Measurements from ENCODE around the gene NLE1.
A peak's percentile ranks its signal among the peaks of the same experiment; 100 is the strongest.
"Not testable (repeated sequence)": the region's sequence is repeated elsewhere in the genome, so short reads cannot be mapped to it uniquely, and the experiment has no call there.

NLE1 gene

GRCh38 chr17:35104844-35105450 lies 37.2 kb downstream of the NLE1 start:
- Histone ChIP-seq H3K36me3 (ENCODE audit: control insufficient read depth in 1 of 2, insufficient read depth in 2 of 2, low read length in 2 of 2) (peaks cover 16 to 40% of the 10 kb centered on the region in 2 donors), H3K9me3 (ENCODE audit: control insufficient read depth in 1 of 2, low read length in 2 of 2) (no peaks in the 10 kb centered on the region), H3K9ac (ENCODE audit: low read depth in 1 of 2, low read length in 2 of 2) (no peak overlapping the region), H3K27ac (ENCODE audit: low read depth, low read length) (no peak overlapping the region), H3K4me3 (ENCODE audit: low read depth in 1 of 2, low read length in 2 of 2) (no peak overlapping the region), H3K27me3 (ENCODE audit: control insufficient read depth in 1 of 2, insufficient read depth in 2 of 2, low read length in 2 of 2) (no peaks in the 10 kb centered on the region), H3K4me1 (ENCODE audit: control insufficient read depth in 1 of 2, insufficient read depth in 2 of 2, low read length in 2 of 2) (no peaks in the 10 kb centered on the region)

DNA sequence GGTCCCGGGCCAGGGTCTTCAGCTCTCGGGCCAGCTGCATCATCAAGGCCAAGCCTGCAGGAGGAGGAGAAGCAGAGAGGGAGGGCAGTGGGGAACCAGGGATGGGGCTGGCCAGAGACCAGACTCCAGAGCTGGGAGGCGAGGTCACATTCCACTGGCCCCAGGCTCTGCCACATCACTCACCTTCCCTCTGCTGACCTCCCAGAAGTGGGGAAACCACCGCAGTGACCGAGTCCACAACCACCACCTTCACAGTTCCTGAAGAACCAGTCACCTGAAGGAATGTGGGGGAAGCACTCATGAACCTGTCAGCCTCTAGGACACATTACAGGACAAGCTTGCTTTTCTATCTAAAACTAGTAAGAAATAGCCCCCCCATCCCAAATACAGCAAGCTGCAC lies 38.8 kb downstream of the NLE1 start:
- H3K9me3 ChIP-seq (ENCODE audit: control insufficient read depth in 1 of 2, low read length in 2 of 2), result no peaks in the 10 kb centered on the region
- H3K27ac ChIP-seq (ENCODE audit: low read depth, low read length), result no peak overlapping the region
- H3K9ac ChIP-seq (ENCODE audit: low read depth in 1 of 2, low read length in 2 of 2), result no peak overlapping the region
- H3K4me3 ChIP-seq (ENCODE audit: low read depth in 1 of 2, low read length in 2 of 2), result no peak overlapping the region
- H3K4me1 ChIP-seq (ENCODE audit: control insufficient read depth in 1 of 2, insufficient read depth in 2 of 2, low read length in 2 of 2), result no peaks in the 10 kb centered on the region
- H3K27me3 ChIP-seq (ENCODE audit: control insufficient read depth in 1 of 2, insufficient read depth in 2 of 2, low read length in 2 of 2), result no peaks in the 10 kb centered on the region
- H3K36me3 ChIP-seq (ENCODE audit: control insufficient read depth in 1 of 2, insufficient read depth in 2 of 2, low read length in 2 of 2), result peaks cover 16 to 53% of the 10 kb centered on the region in 2 donors

GRCh38 chr17:35101725-35102124 lies 40.4 kb downstream of the NLE1 start:
- Histone ChIP-seq H3K9me3 (ENCODE audit: control insufficient read depth in 1 of 2, low read length in 2 of 2) (no peaks in the 10 kb centered on the region), H3K27me3 (ENCODE audit: control insufficient read depth in 1 of 2, insufficient read depth in 2 of 2, low read length in 2 of 2) (no peaks in the 10 kb centered on the region), H3K27ac (ENCODE audit: low read depth, low read length) (no peak overlapping the region), H3K4me1 (ENCODE audit: control insufficient read depth in 1 of 2, insufficient read depth in 2 of 2, low read length in 2 of 2) (no peaks in the 10 kb centered on the region), H3K36me3 (ENCODE audit: control insufficient read depth in 1 of 2, insufficient read depth in 2 of 2, low read length in 2 of 2) (peaks cover 16 to 52% of the 10 kb centered on the region in 2 donors), H3K4me3 (ENCODE audit: low read depth in 1 of 2, low read length in 2 of 2) (no peak overlapping the region), H3K9ac (ENCODE audit: low read depth in 1 of 2, low read length in 2 of 2) (no peak overlapping the region)

DNA sequence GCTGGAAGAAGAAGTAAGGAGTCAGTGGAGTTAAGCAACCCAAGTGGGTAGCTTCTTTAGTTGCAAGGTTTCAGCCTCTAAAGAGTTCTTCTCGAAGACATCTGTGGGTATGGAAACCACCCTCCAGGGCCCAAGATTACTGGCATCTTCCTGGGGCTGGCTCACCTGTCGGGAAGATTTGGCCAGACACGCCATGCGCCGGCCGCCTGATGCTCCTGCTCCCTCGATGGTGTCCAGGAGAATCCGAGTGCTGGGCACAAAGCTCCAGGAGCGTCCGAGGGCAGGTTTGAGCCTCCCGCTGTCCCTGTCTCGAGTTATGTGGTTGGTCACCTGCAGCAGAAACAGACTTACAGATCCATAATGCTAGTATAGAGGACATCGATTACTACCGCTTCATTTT lies 41.1 kb downstream of the NLE1 start:
- H3K4me3 ChIP-seq (ENCODE audit: low read depth in 1 of 2, low read length in 2 of 2), result no peak overlapping the region
- no peak overlapping the region for H3K27ac ChIP-seq (ENCODE audit: low read depth, low read length)

GRCh38 chr17:35099908-35100307 lies 42.2 kb downstream of the NLE1 start:
- no peaks in the 10 kb centered on the region for H3K27me3 ChIP-seq (ENCODE audit: control insufficient read depth in 1 of 2, insufficient read depth in 2 of 2, low read length in 2 of 2)
- H3K4me1 ChIP-seq (ENCODE audit: control insufficient read depth in 1 of 2, insufficient read depth in 2 of 2, low read length in 2 of 2), result no peaks in the 10 kb centered on the region
- no peak overlapping the region for H3K27ac ChIP-seq (ENCODE audit: low read depth, low read length)
- H3K9ac ChIP-seq (ENCODE audit: low read depth in 1 of 2, low read length in 2 of 2), result no peak overlapping the region
- no peak overlapping the region for H3K4me3 ChIP-seq (ENCODE audit: low read depth in 1 of 2, low read length in 2 of 2)
- peaks cover 5 to 40% of the 10 kb centered on the region in 2 donors for H3K36me3 ChIP-seq (ENCODE audit: control insufficient read depth in 1 of 2, insufficient read depth in 2 of 2, low read length in 2 of 2)
- no peaks in the 10 kb centered on the region for H3K9me3 ChIP-seq (ENCODE audit: control insufficient read depth in 1 of 2, low read length in 2 of 2)

More for the DNA sequence above, 41.1 kb downstream of the NLE1 start:
- Histone ChIP-seq H3K27me3 (ENCODE audit: control insufficient read depth in 1 of 2, insufficient read depth in 2 of 2, low read length in 2 of 2) (no peaks in the 10 kb centered on the region), H3K9ac (ENCODE audit: low read depth in 1 of 2, low read length in 2 of 2) (no peak overlapping the region), H3K36me3 (ENCODE audit: control insufficient read depth in 1 of 2, insufficient read depth in 2 of 2, low read length in 2 of 2) (peaks cover 11 to 45% of the 10 kb centered on the region in 2 donors), H3K4me1 (ENCODE audit: control insufficient read depth in 1 of 2, insufficient read depth in 2 of 2, low read length in 2 of 2) (no peaks in the 10 kb centered on the region), H3K9me3 (ENCODE audit: control insufficient read depth in 1 of 2, low read length in 2 of 2) (no peaks in the 10 kb centered on the region)

- H3K9me3 ChIP-seq (ENCODE audit: control insufficient read depth in 1 of 2, low read length in 2 of 2), result no peaks in the 10 kb centered on the region
- no peak overlapping the region for H3K27ac ChIP-seq (ENCODE audit: low read depth, low read length)
- peaks cover 5 to 37% of the 10 kb centered on the region in 2 donors for H3K36me3 ChIP-seq (ENCODE audit: control insufficient read depth in 1 of 2, insufficient read depth in 2 of 2, low read length in 2 of 2)
- H3K27me3 ChIP-seq (ENCODE audit: control insufficient read depth in 1 of 2, insufficient read depth in 2 of 2, low read length in 2 of 2), result no peaks in the 10 kb centered on the region
- H3K4me1 ChIP-seq (ENCODE audit: control insufficient read depth in 1 of 2, insufficient read depth in 2 of 2, low read length in 2 of 2), result no peaks in the 10 kb centered on the region
- H3K4me3 ChIP-seq (ENCODE audit: low read depth in 1 of 2, low read length in 2 of 2), result no peak overlapping the region
- no peak overlapping the region for H3K9ac ChIP-seq (ENCODE audit: low read depth in 1 of 2, low read length in 2 of 2)
Observed at GRCh38 chr17:35097776-35098175, 44.3 kb downstream of the NLE1 start.

- H3K9ac ChIP-seq (ENCODE audit: low read depth in 1 of 2, low read length in 2 of 2), result no peak overlapping the region
- no peak overlapping the region for H3K27ac ChIP-seq (ENCODE audit: low read depth, low read length)
- H3K4me1 ChIP-seq (ENCODE audit: control insufficient read depth in 1 of 2, insufficient read depth in 2 of 2, low read length in 2 of 2), result no peaks in the 10 kb centered on the region
- no peak overlapping the region for H3K4me3 ChIP-seq (ENCODE audit: low read depth in 1 of 2, low read length in 2 of 2)
- no peaks in the 10 kb centered on the region for H3K9me3 ChIP-seq (ENCODE audit: control insufficient read depth in 1 of 2, low read length in 2 of 2)
- no peaks in the 10 kb centered on the region for H3K27me3 ChIP-seq (ENCODE audit: control insufficient read depth in 1 of 2, insufficient read depth in 2 of 2, low read length in 2 of 2)
- peaks cover under 1 to 27% of the 10 kb centered on the region in 2 donors for H3K36me3 ChIP-seq (ENCODE audit: control insufficient read depth in 1 of 2, insufficient read depth in 2 of 2, low read length in 2 of 2)
Observed at GRCh38 chr17:35095741-35096140, 46.4 kb downstream of the NLE1 start.

GRCh38 chr17:35094902-35095301 lies 47.2 kb downstream of the NLE1 start:
- H3K27ac ChIP-seq (ENCODE audit: low read depth, low read length), result no peak overlapping the region
- no peaks in the 10 kb centered on the region for H3K27me3 ChIP-seq (ENCODE audit: control insufficient read depth in 1 of 2, insufficient read depth in 2 of 2, low read length in 2 of 2)
- H3K9me3 ChIP-seq (ENCODE audit: control insufficient read depth in 1 of 2, low read length in 2 of 2), result no peaks in the 10 kb centered on the region
- peaks cover 0 to 1% of the 10 kb centered on the region in 2 donors for H3K4me1 ChIP-seq (ENCODE audit: control insufficient read depth in 1 of 2, insufficient read depth in 2 of 2, low read length in 2 of 2)
- H3K36me3 ChIP-seq (ENCODE audit: control insufficient read depth in 1 of 2, insufficient read depth in 2 of 2, low read length in 2 of 2), result peaks cover 0 to 18% of the 10 kb centered on the region in 2 donors
- H3K9ac ChIP-seq (ENCODE audit: low read depth in 1 of 2, low read length in 2 of 2), result no peak overlapping the region
- no peak overlapping the region for H3K4me3 ChIP-seq (ENCODE audit: low read depth in 1 of 2, low read length in 2 of 2)

GRCh38 chr17:35090707-35091106 lies 51.4 kb downstream of the NLE1 start:
- H3K4me1 ChIP-seq (ENCODE audit: control insufficient read depth in 1 of 2, insufficient read depth in 2 of 2, low read length in 2 of 2), result peaks cover 17 to 25% of the 10 kb centered on the region in 2 donors

GRCh38 chr17:35089586-35090296 lies 52.4 kb downstream of the NLE1 start:
- Histone ChIP-seq H3K27ac (ENCODE audit: low read depth, low read length) (no peak overlapping the region), H3K4me3 (ENCODE audit: low read depth in 1 of 2, low read length in 2 of 2) (peak overlapping the region; percentile 64 to 68), H3K27me3 (ENCODE audit: control insufficient read depth in 1 of 2, insufficient read depth in 2 of 2, low read length in 2 of 2) (no peaks in the 10 kb centered on the region), H3K9ac (ENCODE audit: low read depth in 1 of 2, low read length in 2 of 2) (peak overlapping the region; percentile 67 to 75), H3K9me3 (ENCODE audit: control insufficient read depth in 1 of 2, low read length in 2 of 2) (no peaks in the 10 kb centered on the region), H3K4me1 (ENCODE audit: control insufficient read depth in 1 of 2, insufficient read depth in 2 of 2, low read length in 2 of 2) (peaks cover 19 to 30% of the 10 kb centered on the region in 2 donors), H3K36me3 (ENCODE audit: control insufficient read depth in 1 of 2, insufficient read depth in 2 of 2, low read length in 2 of 2) (no peaks in the 10 kb centered on the region)

More at GRCh38 chr17:35090707-35091106, 51.4 kb downstream of the NLE1 start:
- not testable (repeated sequence) for H3K36me3 ChIP-seq (ENCODE audit: control insufficient read depth in 1 of 2, insufficient read depth in 2 of 2, low read length in 2 of 2); H3K9ac ChIP-seq (ENCODE audit: low read depth in 1 of 2, low read length in 2 of 2); H3K27ac ChIP-seq (ENCODE audit: low read depth, low read length); H3K4me3 ChIP-seq (ENCODE audit: low read depth in 1 of 2, low read length in 2 of 2); H3K9me3 ChIP-seq (ENCODE audit: control insufficient read depth in 1 of 2, low read length in 2 of 2); H3K27me3 ChIP-seq (ENCODE audit: control insufficient read depth in 1 of 2, insufficient read depth in 2 of 2, low read length in 2 of 2)

Data from duodenal mucosa (tissue), 2 donors.